Measurements from ENCODE around the gene GNPTG. TPM values are rescaled to one million over a fixed set of nuclear protein-coding genes. Genes with fewer than 3 reads are reported as not detected.

The GNPTG gene
- total RNA-seq, 4 donors from 2014 or later = 51.1 to 117 (median 71.6) TPM

DNA sequence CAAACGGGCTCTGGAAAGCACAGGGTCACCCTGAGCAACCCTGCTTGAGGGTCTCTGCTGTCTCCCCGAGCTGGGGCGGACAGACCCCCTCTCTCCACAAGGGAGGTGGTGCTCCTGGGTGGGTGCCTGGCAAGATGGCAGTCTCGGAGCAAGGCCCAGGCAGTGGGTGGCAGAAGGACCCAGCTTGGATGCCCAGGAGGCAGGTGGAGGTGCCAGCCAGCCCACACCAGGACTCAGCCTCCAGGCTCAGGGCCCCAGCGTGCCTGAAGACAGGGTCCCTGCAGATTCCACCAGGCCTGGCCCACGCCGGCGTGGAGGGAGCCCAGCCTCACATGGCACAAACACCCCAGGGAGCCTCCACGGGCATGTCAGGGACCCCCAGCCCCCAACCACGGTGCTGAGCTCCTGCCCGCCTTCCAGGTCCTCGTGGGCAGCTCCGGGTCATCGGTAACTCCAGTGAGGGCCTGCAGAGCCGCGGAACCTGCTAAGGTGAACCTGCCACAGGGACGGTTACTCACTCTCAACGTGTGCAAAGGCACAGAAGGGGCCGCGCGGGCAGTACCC, 42.0 kb downstream of the GNPTG start:
- no peaks in the 10 kb centered on the region for H3K4me1 ChIP-seq
- peaks cover 4 to 95% (median 23%) of the 10 kb centered on the region in 3 donors for H3K36me3 ChIP-seq
- H3K9me3 ChIP-seq = no peaks in the 10 kb centered on the region
- DNase-seq (ENCODE audit: low spot score in 2 of 2) = no peak
- no peaks in the 10 kb centered on the region for H3K27me3 ChIP-seq
- H3K27ac ChIP-seq = no peak overlapping the region
- TF ChIP-seq EP300 (IDR thresholded peaks at IDR 0.05) (no peak), POLR2A (IDR thresholded peaks at IDR 0.05) (no peak)
- TF ChIP-seq, protein P1, sequence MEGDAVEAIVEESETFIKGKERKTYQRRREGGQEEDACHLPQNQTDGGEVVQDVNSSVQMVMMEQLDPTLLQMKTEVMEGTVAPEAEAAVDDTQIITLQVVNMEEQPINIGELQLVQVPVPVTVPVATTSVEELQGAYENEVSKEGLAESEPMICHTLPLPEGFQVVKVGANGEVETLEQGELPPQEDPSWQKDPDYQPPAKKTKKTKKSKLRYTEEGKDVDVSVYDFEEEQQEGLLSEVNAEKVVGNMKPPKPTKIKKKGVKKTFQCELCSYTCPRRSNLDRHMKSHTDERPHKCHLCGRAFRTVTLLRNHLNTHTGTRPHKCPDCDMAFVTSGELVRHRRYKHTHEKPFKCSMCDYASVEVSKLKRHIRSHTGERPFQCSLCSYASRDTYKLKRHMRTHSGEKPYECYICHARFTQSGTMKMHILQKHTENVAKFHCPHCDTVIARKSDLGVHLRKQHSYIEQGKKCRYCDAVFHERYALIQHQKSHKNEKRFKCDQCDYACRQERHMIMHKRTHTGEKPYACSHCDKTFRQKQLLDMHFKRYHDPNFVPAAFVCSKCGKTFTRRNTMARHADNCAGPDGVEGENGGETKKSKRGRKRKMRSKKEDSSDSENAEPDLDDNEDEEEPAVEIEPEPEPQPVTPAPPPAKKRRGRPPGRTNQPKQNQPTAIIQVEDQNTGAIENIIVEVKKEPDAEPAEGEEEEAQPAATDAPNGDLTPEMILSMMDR (IDR thresholded peaks at IDR 0.05) = no peak
- H3K4me3 ChIP-seq = no peak overlapping the region
- 90 to 94% methylated on average over 13 to 15 of the region's 21 CpGs for WGBS, 2 donors

DNA sequence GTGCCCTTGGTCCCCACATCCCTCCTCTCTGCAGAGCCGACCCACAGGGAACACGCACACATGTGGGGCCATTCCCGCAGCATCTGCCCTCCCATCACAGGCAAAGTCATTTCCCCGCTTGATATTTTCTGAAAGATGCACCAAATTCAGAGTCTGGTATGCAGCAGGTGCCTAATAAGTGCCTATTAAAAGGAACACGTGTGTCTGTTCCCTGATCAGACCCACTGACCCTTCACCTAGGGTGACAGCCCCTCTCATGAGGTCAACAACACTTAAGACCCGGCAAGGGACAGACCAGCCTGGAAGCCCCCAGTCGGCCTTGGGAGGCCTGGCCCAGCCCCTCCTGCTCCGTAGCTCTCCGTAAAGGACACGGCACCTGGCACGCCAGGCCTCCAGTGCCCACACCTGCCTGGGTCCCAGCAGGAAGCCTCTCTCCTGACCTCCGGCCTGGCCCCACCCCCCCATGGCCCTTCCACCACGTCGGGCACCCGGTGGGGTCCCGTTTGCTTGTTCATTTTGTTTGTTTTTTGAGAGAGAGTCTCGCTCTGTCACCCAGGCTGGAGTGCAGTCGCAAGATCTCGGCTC, 42.7 kb downstream of the GNPTG start:
- 87 to 94% methylated on average over 18 to 19 of the region's 19 CpGs for WGBS, 2 donors
- Histone ChIP-seq H3K9me3 (no peaks in the 10 kb centered on the region), H3K4me3 (no peak overlapping the region), H3K27me3 (no peaks in the 10 kb centered on the region), H3K36me3 (peaks cover 4 to 95% (median 25%) of the 10 kb centered on the region in 3 donors), H3K27ac (no peak overlapping the region), H3K4me1 (no peaks in the 10 kb centered on the region)
- TF ChIP-seq, protein P1 (IDR thresholded peaks at IDR 0.05) = no peak
- TF ChIP-seq EP300 (IDR thresholded peaks at IDR 0.05) = no peak
- TF ChIP-seq POLR2A (IDR thresholded peaks at IDR 0.05) = no peak
- DNase-seq (ENCODE audit: low spot score in 2 of 2) = no peak

DNA sequence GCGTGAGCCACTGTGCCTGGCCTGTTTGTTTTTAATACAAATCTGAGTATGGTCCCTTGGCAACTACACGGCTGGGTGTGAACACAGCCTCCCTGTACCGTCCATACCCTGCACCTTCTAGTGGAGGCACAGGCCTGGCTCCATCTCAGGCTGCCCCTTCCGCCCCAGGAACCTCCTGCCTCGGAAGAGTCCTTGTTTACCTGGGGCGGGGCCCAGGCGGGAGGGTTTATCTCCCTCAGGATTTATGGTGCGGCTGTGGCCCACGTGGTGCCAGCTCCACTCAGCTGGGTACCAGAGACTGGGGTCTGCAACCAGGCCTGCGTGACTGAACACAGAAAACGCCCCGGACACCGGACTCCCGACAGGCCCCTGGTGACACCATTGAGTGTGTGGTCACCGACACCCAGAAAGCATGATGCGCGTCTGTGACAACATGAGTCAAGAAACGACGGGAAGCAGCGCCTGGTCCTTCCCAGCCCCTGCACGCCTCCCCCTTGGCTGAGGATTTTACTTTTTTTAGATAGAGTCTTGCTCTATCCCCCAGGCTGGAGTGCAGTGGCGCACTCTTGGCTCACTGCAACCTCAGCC, 43.8 kb downstream of the GNPTG start:
- WGBS, 2 donors = 89 to 94% methylated on average over 11 to 19 of the region's 22 CpGs
- no peaks in the 10 kb centered on the region for H3K4me1 ChIP-seq
- no peaks in the 10 kb centered on the region for H3K27me3 ChIP-seq
- H3K9me3 ChIP-seq = no peaks in the 10 kb centered on the region
- DNase-seq (ENCODE audit: low spot score in 2 of 2) = no peak
- TF ChIP-seq, protein P1 (IDR thresholded peaks at IDR 0.05) = no peak
- TF ChIP-seq EP300 (IDR thresholded peaks at IDR 0.05) (no peak), POLR2A (IDR thresholded peaks at IDR 0.05) (no peak)
- H3K36me3 ChIP-seq = peaks cover 4 to 94% (median 25%) of the 10 kb centered on the region in 3 donors
- H3K4me3 ChIP-seq = no peak overlapping the region
- H3K27ac ChIP-seq = no peak overlapping the region

DNA sequence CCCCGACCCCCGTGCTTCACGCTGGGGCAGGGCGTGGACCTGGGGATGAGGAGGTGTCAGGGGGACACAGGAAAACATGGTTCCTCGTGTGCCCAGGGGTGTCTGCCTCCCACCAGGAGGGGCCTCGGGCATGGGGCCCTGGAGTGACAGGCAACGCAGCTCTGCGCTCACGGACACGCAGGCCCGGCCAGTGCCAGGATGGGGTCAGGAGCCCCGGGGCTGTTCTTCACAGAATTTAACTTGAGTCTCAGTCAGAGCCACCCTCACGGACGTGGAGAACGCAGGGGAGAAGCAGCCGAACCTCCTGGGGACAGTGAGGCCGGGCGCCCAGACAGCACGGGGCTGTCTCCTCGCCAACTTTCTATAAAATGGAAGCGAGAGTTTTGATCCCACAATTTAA, 46.0 kb downstream of the GNPTG start:
- no peaks in the 10 kb centered on the region for H3K9me3 ChIP-seq
- H3K36me3 ChIP-seq = peaks cover 4 to 96% (median 29%) of the 10 kb centered on the region in 3 donors
- H3K27ac ChIP-seq = no peak overlapping the region
- no peak overlapping the region for H3K4me3 ChIP-seq
- 92% methylated on average over 15 to 17 of the region's 21 CpGs for WGBS, 2 donors
- no peaks in the 10 kb centered on the region for H3K27me3 ChIP-seq
- no peak for TF ChIP-seq EP300 (IDR thresholded peaks at IDR 0.05)
- TF ChIP-seq POLR2A (IDR thresholded peaks at IDR 0.05) = no peak
- TF ChIP-seq, protein P1 (IDR thresholded peaks at IDR 0.05) = no peak
- H3K4me1 ChIP-seq = no peaks in the 10 kb centered on the region
- no peak for DNase-seq (ENCODE audit: low spot score in 2 of 2)

DNA sequence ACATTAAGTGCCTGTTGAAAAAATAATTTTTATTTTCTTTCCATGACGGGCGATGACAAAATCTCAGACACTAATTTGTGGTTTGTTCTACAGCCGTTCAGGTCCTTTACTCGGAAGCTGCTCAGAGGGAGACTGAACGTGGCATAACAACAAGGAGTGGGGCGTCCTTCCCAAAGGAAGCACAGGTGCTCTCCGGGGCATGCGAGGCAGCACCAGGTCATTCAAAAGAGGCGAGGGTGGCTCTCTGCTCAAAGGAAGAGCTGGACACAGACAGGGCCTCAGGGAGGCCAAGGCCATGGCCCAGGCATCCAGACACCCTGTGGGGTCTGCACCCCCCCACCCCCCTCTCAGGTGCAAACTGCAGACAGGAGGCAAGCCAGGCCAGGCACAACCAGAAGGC, 46.6 kb downstream of the GNPTG start:
- Histone ChIP-seq H3K36me3 (peaks cover 4 to 96% (median 27%) of the 10 kb centered on the region in 3 donors), H3K27ac (no peak overlapping the region), H3K27me3 (no peaks in the 10 kb centered on the region), H3K9me3 (no peaks in the 10 kb centered on the region), H3K4me3 (no peak overlapping the region), H3K4me1 (no peaks in the 10 kb centered on the region)
- no peak for DNase-seq (ENCODE audit: low spot score in 2 of 2)
- no peak for TF ChIP-seq EP300 (IDR thresholded peaks at IDR 0.05)
- TF ChIP-seq, protein P1 (IDR thresholded peaks at IDR 0.05) = no peak
- no peak for TF ChIP-seq POLR2A (IDR thresholded peaks at IDR 0.05)
- 90 to 95% methylated on average over 9 of the region's 9 CpGs for WGBS, 2 donors
